GM12878 (cell line): ENCODE measurements around the gene EVI5L. TPM values are rescaled to one million over a fixed set of nuclear protein-coding genes. Genes with fewer than 3 reads are reported as not detected.
A peak's percentile ranks its signal among the peaks of the same experiment; 100 is the strongest.

Experiments used
- ATAC-seq: fragments of 200-7000 bp; cut with Tn5 transposase; 3 replicates; pipeline ENCODE4 v1.9.1; 2020; ENCODE audit warnings: mild to moderate bottlenecking, moderate library complexity
- BruUV-seq: library from RNA; stranded (reverse); fragments of 400-500 nt; replicated peaks from 2 replicates; lab custom pipeline; 2021; lab: Mats Ljungman, UMichigan
- CTCF ChIA-PET: fragments of 300-600 bp; sonication (Branson Sonifier 250); formaldehyde crosslinking; extraction: SDS; loops from one replicate; lab custom pipeline; 2021; ENCODE audit warnings: inconsistent platforms; lab: Yijun Ruan, JAX
- POLR2A ChIA-PET: fragments of 350-600 bp; formaldehyde crosslinking; extraction: SDS; loops from one replicate; lab custom pipeline; 2021; ENCODE audit warnings: inconsistent platforms; lab: Charles Lee
- RAD21 ChIA-PET: fragments of 300-600 bp; sonication (Branson Sonifier 250); formaldehyde crosslinking; loops from one replicate; lab custom pipeline; 2023; ENCODE audit warnings: antibody characterized with exemption; ENCODE audit not compliant: unreplicated experiment; lab: Charles Lee
- SMC1A ChIA-PET: fragments of 300-600 bp; sonication (Branson Sonifier 250); formaldehyde crosslinking; loops from one replicate; lab custom pipeline; 2023; ENCODE audit not compliant: unreplicated experiment, uncharacterized antibody; lab: Charles Lee
- DNase-seq: peaks from one replicate; pipeline ENCODE4 v3.0.0-alpha.2; 2011; ENCODE audit warnings: low read depth, low spot score
- FAIRE-seq: peaks from 3 replicates; lab custom pipeline; 2011; peaks lifted over from hg19 to GRCh38; lab: Jason Lieb, UNC
- H2AFZ ChIP-seq: 2 replicates; pipeline ENCODE4 v1.6.0; 2011; ENCODE audit warnings: low read depth, low read length, control low read depth; ENCODE audit not compliant: control insufficient read depth
- H3K27ac ChIP-seq: 2 replicates; pipeline ENCODE4 v1.5.1; 2011; ENCODE audit warnings: control low read depth; ENCODE audit not compliant: control insufficient read depth, insufficient read depth
- H3K27me3 ChIP-seq, 2 experiments: replicated peaks in 1 of 2; 2 replicates each; pipeline versions ENCODE4 v1.6.0 to v1.6.1; 2011; ENCODE audit warnings: low read length in 1 of 2; ENCODE audit not compliant: control insufficient read depth in 2 of 2, insufficient read depth in 2 of 2
- H3K36me3 ChIP-seq, 2 experiments: 2 replicates each; pipeline ENCODE4 v1.5.1; 2011; ENCODE audit warnings: low read length in 1 of 2; ENCODE audit not compliant: control insufficient read depth in 2 of 2, insufficient read depth in 2 of 2
- H3K4me1 ChIP-seq: 2 replicates; pipeline ENCODE4 v1.6.1; 2011; ENCODE audit warnings: mild to moderate bottlenecking, low read length, moderate library complexity, mixed read lengths; ENCODE audit not compliant: control insufficient read depth, insufficient read depth
- H3K4me2 ChIP-seq: 2 replicates; pipeline ENCODE4 v1.6.0; 2011; ENCODE audit warnings: control low read depth; ENCODE audit not compliant: control insufficient read depth, insufficient read depth
- H3K4me3 ChIP-seq: fragments of 200-600 bp; sonication (generic); 2 replicates; pipeline ENCODE4 v1.5.1; 2016
- H3K79me2 ChIP-seq: 2 replicates; pipeline ENCODE4 v1.6.0; 2011; ENCODE audit warnings: low read length; ENCODE audit not compliant: control insufficient read depth, insufficient read depth
- H3K9ac ChIP-seq: 2 replicates; pipeline ENCODE4 v1.8.0; 2011; ENCODE audit warnings: low read length, control low read depth, mixed read lengths; ENCODE audit not compliant: control insufficient read depth, insufficient read depth
- H3K9me3 ChIP-seq: replicated peaks from 3 replicates; pipeline ENCODE4 v1.5.1; 2011; ENCODE audit warnings: mild to moderate bottlenecking, low read length; ENCODE audit not compliant: control insufficient read depth, insufficient read depth
- H4K20me1 ChIP-seq: 2 replicates; pipeline ENCODE4 v1.6.0; 2011; ENCODE audit not compliant: control insufficient read depth, insufficient read depth
- BACH1 ChIP-seq: fragments of 450-650 bp; IDR thresholded peaks from 2 replicates; pipeline ENCODE4 v1.6.1; 2017; ENCODE audit warnings: mild to moderate bottlenecking, borderline replicate concordance
- BHLHE40 ChIP-seq, 2 experiments: fragments of 450-650 bp in 1 of 2; IDR thresholded peaks; 2 replicates each; pipeline ENCODE4 v1.6.1; 2011 to 2017; ENCODE audit warnings: low read depth in 2 of 2, borderline replicate concordance in 1 of 2, improper control_type of control experiment in 1 of 2, low read length in 1 of 2, mild to moderate bottlenecking in 1 of 2
- CBX3 ChIP-seq: fragments of 200-600 bp; sonication (generic); IDR thresholded peaks from 2 replicates; pipeline ENCODE4 v1.6.1; 2016; ENCODE audit warnings: low read depth, borderline replicate concordance
- EGR1 ChIP-seq, 2 experiments: IDR thresholded peaks; 1 replicate in 1 of 2; 2 replicates in 1 of 2; pipeline ENCODE4 v1.6.1; 2011 to 2012; ENCODE audit warnings: low read depth in 2 of 2, low read length in 2 of 2, borderline replicate concordance in 1 of 2, mild to moderate bottlenecking in 1 of 2, moderate library complexity in 1 of 2
- FOXK2 ChIP-seq: fragments of 450-650 bp; IDR thresholded peaks from 2 replicates; pipeline ENCODE4 v1.6.1; 2017; ENCODE audit warnings: mild to moderate bottlenecking, moderate library complexity
- KLF5 ChIP-seq: fragments of 450-650 bp; IDR thresholded peaks from 2 replicates; pipeline ENCODE4 v1.6.1; 2014; ENCODE audit warnings: mild to moderate bottlenecking; ENCODE audit not compliant: partially characterized antibody
- LARP7 ChIP-seq: fragments of 450-650 bp; IDR thresholded peaks from 2 replicates; pipeline ENCODE4 v1.6.1; 2017; ENCODE audit warnings: mild to moderate bottlenecking
- MTA2 ChIP-seq: fragments of 450-650 bp; IDR thresholded peaks from 2 replicates; pipeline ENCODE4 v1.6.1; 2016; ENCODE audit warnings: low read depth, mild to moderate bottlenecking, moderate library complexity
- SIN3A ChIP-seq: IDR thresholded peaks from 2 replicates; pipeline ENCODE4 v1.6.1; 2012; ENCODE audit warnings: low read depth, low read length, improper control_type of control experiment
- STAT1 ChIP-seq: fragments of 450-650 bp; conservative IDR thresholded peaks from 2 replicates; pipeline ENCODE4 v1.6.1; 2014; ENCODE audit warnings: antibody characterized with exemption, mild to moderate bottlenecking
- WGBS: methylation state at CpG from one replicate; pipeline ENCODE4 v1.1.6; 2016; ENCODE audit warnings: low lambda C conversion rate; ENCODE audit not compliant: insufficient replicate concordance, insufficient coverage; ENCODE audit errors: missing lambda C conversion rate; 5-methylcytosine and 5-hydroxymethylcytosine counted together
- in situ Hi-C: fragments of 300-500 bp; cut with MboI; formaldehyde crosslinking; loops from 9 replicates; pipeline ENCODE4 v1.14.3; 2018; ENCODE audit warnings: mixed read lengths
- intact Hi-C: fragments of 100-400 bp; cut with micrococcal nuclease; formaldehyde crosslinking; loops from one replicate; pipeline ENCODE4 v1.14.2; 2022; ENCODE audit not compliant: unreplicated experiment
- polyA plus RNA-seq, 11 experiments: library from polyadenylated mRNA; depleted of rRNA in 4 of 11; unstranded in 6 of 11; stranded (reverse) in 5 of 11; fragments of >200 nt; fragmentation: Nextera tagmentation in 4 of 11; fragmentation: Illumina TruSeq in 1 of 11; extraction: Ambion mirVana in 4 of 11; extraction: Trizol in 1 of 11; gene quantifications; 1 replicate in 1 of 11; 2 replicates in 10 of 11; pipeline versions ENCODE4 v1.2.1 to v1.2.3, GENCODE V29; 2011 to 2016; ENCODE audit warnings: inconsistent platforms in 2 of 11, missing spikeins in 2 of 11, low read depth in 1 of 11
- total RNA-seq, 4 experiments: library from RNA; depleted of rRNA in 3 of 4; stranded (reverse); fragments of >200 nt in 3 of 4; fragmentation: Illumina TruSeq in 1 of 4; extraction: Trizol in 1 of 4; gene quantifications; 2 replicates each; pipeline versions ENCODE4 v1.2.1 to v1.2.3, GENCODE V29; 2013 to 2021
- TF ChIP-seq, protein P1 (sequence below): fragments of 450-650 bp; IDR thresholded peaks from 2 replicates; pipeline ENCODE4 v1.6.1; 2017; ENCODE audit warnings: borderline replicate concordance
- TF ChIP-seq, protein P2 (sequence below): fragments of 450-650 bp; IDR thresholded peaks from 2 replicates; pipeline ENCODE4 v1.6.1; 2017; ENCODE audit warnings: low read depth, mild to moderate bottlenecking, moderate library complexity
- TF ChIP-seq, protein P3 (sequence below): fragments of 150-350 bp; IDR thresholded peaks from 2 replicates; pipeline ENCODE4 v1.6.1; 2016; ENCODE audit warnings: low read depth, low read length

The EVI5L gene
- total and polyA plus RNA-seq, 10 of the 15 experiments (the other 5 are each of a cell fraction or from before 2014, with no cell fraction given) = 0.23 to 13.8 (median 5.0) TPM

DNA sequence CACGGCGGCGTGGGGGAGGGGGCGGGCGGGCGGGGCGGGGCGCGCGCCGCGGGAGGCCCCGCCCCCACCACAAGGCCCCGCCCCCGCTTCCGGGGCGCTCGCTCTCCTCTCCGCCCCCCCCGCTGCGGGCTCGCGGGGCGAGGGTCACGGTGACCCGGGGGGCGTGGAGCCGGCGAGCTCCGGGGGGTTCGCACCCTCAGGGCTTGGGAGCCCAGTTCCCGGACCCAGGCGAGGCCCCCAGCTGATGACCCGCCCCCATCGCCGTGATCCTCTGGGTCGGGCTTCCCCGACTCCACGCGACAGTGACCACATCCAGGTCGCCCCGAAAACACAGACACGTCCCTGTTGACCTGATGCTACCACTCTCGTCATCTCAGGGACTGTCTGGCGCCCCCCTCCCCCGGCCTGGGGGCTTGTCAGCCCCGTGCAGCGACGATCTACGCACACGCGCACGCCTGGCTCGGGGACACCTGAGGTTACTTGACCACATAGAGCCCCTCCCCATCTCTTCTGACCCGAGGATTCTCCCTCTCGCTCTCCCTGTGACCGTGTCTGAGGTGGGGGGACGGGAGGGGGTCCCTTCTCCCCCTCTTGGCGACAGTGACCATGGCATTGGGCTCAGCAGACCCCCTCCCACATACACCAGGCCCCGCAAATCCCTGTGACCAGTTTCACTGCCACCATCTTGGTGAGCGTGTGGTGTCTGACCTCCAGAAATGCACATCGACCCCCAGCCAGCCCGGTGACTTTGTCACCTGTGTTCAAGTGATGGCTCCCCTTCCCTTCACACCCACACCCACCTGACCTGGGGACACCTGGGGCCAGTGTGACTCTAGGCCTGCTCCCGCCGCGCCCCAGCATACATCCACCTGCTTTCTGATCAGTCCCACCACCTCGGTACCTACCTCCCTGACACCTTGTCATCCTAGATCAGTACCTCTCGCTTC, 74.3 kb downstream of the EVI5L start:
- ChIA-PET SMC1A (interaction anchor here (1.2 kb wide), 1 partner anchor 16 kb away, joined by 13 read pairs; the partner anchor contains the start of gene SNAPC2), POLR2A (interaction anchor here (0.6 to 1.6 kb wide), 5 partner anchors 16 to 1513 kb away, joined by 4 to 27 read pairs (median 7); partner anchors contain the start of gene SNAPC2), RAD21 (interaction anchor here (0.6 to 1.6 kb wide), 6 partner anchors 16 to 162 kb away, joined by 3 to 17 read pairs (median 3); partner anchors contain the start of genes SNAPC2 and TIMM44), CTCF (interaction anchor here (0.7 to 3.3 kb wide), 8 partner anchors 13 to 336 kb away, joined by 4 to 13 read pairs (median 6); partner anchors contain the start of genes SNAPC2, TIMM44 and TRAPPC5)
- Histone ChIP-seq H3K4me1 (peaks cover 14% of the 10 kb centered on the region), H3K36me3 (peaks cover 0 to 2% of the 10 kb centered on the region in 2 experiments; a peak in 1 of 4 replicates), H3K4me2 (peak overlapping the region; percentile 98), H3K4me3 (peak overlapping the region; percentile 95), H3K9me3 (no peaks in the 10 kb centered on the region), H3K79me2 (peaks cover 36% of the 10 kb centered on the region), H4K20me1 (peaks cover 9% of the 10 kb centered on the region; the same call in 1 of the 2 replicates), H3K9ac (peak overlapping the region; percentile 93), H3K27ac (peak overlapping the region; percentile 81), H2AFZ (peak overlapping the region; percentile 82), H3K27me3 (no peaks in the 10 kb centered on the region)
- intact Hi-C loops (loop anchor here (10.0 kb wide), 1 partner anchor 220 kb away; the partner anchor contains the start of gene TRAPPC5), in situ Hi-C loops (no loop called here)
- ATAC-seq (peak; percentile 59), FAIRE-seq (no peak), DNase-seq (no peak)
- WGBS = 15% methylated on average over 36 of the region's 68 CpGs
- no TSS peak for BruUV-seq
- TF ChIP-seq, protein P1, sequence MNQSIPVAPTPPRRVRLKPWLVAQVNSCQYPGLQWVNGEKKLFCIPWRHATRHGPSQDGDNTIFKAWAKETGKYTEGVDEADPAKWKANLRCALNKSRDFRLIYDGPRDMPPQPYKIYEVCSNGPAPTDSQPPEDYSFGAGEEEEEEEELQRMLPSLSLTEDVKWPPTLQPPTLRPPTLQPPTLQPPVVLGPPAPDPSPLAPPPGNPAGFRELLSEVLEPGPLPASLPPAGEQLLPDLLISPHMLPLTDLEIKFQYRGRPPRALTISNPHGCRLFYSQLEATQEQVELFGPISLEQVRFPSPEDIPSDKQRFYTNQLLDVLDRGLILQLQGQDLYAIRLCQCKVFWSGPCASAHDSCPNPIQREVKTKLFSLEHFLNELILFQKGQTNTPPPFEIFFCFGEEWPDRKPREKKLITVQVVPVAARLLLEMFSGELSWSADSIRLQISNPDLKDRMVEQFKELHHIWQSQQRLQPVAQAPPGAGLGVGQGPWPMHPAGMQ = no peak
- TF ChIP-seq BHLHE40 (IDR thresholded peaks at IDR 0.05; ENCODE audit: borderline replicate concordance in 1 of 2, low read depth in 2 of 2, low read length in 1 of 2) (peak in 1 of 2 experiments; percentile 77; a peak in 2 of 4 replicates), LARP7 (peak; percentile 52; the same call in 1 of the 2 replicates), CBX3 (no peak), STAT1 (no peak), BACH1 (peak; percentile 66; the same call in 1 of the 2 replicates), SIN3A (peak; percentile 70; the same call in 1 of the 2 replicates), EGR1 (IDR thresholded peaks at IDR 0.05; ENCODE audit: borderline replicate concordance in 1 of 2, low read depth in 2 of 2, low read length in 2 of 2) (peak in 1 of 2 experiments; percentile 65; a peak in 2 of 3 replicates), MTA2 (peak; percentile 24; the same call in 1 of the 2 replicates), FOXK2 (no peak), KLF5 (no peak)
- TF ChIP-seq, protein P2, sequence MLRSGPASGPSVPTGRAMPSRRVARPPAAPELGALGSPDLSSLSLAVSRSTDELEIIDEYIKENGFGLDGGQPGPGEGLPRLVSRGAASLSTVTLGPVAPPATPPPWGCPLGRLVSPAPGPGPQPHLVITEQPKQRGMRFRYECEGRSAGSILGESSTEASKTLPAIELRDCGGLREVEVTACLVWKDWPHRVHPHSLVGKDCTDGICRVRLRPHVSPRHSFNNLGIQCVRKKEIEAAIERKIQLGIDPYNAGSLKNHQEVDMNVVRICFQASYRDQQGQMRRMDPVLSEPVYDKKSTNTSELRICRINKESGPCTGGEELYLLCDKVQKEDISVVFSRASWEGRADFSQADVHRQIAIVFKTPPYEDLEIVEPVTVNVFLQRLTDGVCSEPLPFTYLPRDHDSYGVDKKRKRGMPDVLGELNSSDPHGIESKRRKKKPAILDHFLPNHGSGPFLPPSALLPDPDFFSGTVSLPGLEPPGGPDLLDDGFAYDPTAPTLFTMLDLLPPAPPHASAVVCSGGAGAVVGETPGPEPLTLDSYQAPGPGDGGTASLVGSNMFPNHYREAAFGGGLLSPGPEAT = peak; percentile 47; the same call in 1 of the 2 replicates
- TF ChIP-seq, protein P3, sequence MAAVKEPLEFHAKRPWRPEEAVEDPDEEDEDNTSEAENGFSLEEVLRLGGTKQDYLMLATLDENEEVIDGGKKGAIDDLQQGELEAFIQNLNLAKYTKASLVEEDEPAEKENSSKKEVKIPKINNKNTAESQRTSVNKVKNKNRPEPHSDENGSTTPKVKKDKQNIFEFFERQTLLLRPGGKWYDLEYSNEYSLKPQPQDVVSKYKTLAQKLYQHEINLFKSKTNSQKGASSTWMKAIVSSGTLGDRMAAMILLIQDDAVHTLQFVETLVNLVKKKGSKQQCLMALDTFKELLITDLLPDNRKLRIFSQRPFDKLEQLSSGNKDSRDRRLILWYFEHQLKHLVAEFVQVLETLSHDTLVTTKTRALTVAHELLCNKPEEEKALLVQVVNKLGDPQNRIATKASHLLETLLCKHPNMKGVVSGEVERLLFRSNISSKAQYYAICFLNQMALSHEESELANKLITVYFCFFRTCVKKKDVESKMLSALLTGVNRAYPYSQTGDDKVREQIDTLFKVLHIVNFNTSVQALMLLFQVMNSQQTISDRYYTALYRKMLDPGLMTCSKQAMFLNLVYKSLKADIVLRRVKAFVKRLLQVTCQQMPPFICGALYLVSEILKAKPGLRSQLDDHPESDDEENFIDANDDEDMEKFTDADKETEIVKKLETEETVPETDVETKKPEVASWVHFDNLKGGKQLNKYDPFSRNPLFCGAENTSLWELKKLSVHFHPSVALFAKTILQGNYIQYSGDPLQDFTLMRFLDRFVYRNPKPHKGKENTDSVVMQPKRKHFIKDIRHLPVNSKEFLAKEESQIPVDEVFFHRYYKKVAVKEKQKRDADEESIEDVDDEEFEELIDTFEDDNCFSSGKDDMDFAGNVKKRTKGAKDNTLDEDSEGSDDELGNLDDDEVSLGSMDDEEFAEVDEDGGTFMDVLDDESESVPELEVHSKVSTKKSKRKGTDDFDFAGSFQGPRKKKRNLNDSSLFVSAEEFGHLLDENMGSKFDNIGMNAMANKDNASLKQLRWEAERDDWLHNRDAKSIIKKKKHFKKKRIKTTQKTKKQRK = no peak
